Stimulated activated CD4-positive, alpha-beta T cell treated with anti-CD3 and anti-CD28 coated beads, TNF-alpha, amount 100 ng/mL, for 24 hours (primary cell): ENCODE data around the gene NFATC1.

Experiments used
- DNase-seq, 3 experiments: peaks; one replicate each; pipeline ENCODE4 v3.0.0-alpha.2; 2020; ENCODE audit warnings: low read depth in 3 of 3

Gene NFATC1

DNA sequence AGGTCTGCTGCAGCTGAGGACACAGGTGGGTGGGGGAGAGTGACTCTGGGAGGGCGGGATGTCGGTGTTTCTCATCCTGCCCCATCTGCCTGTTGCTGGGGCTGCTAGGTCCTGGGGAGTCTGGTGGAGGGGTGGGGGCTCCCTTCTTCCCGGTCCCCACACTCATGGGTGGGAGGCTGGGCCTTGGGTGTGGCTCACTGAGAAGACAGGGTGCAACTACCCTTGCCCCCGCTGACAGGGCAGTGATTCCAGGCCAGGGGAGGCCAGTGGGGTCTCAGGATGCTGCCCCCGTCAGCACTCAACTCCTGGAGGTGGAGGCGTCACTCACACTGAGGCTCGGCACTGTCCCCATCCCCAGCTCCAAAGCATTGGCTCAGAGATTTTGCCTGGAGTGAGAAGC lies 7.7 kb upstream of the NFATC1 start:
- no peak for DNase-seq

DNA sequence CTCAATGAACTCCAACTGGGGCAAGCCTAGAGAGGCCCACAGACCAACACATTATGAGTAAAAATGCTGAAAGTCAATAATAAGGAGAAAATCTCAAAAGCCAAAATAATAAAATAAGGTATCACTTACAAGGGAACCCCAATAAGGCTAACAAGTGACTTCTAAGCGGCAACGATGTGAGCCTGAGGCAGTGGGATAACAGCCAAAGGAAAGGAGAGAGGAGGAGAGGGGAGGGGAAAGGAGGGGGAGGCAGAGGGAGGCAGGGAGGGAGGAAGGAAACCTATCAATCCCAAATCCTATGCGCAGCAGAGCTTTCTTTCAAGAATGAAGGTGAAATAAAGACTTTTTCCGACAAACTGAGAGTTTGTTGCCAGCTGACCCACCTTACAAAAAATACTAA lies 6.0 kb upstream of the NFATC1 start:
- DNase-seq = no peak

DNA sequence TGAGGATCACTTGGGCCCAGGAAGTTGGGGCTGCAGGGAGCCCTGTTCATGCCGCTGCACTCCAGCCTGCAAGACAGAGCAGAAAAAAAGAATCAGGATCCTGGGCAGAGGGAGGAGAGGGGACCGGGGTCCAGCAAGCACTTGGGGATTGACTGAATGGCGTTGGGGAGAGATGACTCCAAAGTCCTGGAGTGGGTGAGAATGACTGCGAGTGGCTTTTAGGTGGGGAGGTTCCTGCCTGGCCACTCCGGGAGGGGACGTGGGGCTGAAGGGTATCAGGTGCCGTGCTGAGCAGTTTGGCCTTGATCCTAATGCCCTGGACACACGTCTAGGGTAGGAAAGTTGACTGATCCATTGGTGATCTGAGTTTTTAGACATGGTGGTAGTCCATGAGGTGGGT lies 3.5 kb upstream of the NFATC1 start:
- DNase-seq = no peak

DNA sequence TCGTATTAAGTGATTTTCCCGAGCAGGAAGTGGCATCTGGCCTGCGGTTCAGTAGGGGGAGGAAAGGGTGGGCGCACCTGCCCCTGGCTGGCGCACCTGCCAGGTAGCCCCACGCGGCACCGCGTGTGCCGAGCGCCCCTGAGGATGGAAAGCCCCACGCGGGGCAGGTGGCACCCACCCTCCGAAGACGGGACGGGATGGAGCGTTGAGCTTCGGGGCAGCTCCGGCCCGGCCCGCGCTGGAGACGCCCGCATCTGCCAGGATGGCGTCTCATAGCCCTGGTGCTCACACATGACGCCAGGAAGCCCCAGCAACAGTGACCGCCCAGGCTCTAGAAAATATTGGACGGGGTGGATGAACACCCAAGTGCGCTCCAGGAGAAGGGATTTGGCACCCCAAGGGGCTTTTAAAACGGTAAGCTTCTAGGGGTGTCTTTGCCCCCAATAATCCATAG lies 2.5 kb upstream of the NFATC1 start:
- no peak for DNase-seq

DNA sequence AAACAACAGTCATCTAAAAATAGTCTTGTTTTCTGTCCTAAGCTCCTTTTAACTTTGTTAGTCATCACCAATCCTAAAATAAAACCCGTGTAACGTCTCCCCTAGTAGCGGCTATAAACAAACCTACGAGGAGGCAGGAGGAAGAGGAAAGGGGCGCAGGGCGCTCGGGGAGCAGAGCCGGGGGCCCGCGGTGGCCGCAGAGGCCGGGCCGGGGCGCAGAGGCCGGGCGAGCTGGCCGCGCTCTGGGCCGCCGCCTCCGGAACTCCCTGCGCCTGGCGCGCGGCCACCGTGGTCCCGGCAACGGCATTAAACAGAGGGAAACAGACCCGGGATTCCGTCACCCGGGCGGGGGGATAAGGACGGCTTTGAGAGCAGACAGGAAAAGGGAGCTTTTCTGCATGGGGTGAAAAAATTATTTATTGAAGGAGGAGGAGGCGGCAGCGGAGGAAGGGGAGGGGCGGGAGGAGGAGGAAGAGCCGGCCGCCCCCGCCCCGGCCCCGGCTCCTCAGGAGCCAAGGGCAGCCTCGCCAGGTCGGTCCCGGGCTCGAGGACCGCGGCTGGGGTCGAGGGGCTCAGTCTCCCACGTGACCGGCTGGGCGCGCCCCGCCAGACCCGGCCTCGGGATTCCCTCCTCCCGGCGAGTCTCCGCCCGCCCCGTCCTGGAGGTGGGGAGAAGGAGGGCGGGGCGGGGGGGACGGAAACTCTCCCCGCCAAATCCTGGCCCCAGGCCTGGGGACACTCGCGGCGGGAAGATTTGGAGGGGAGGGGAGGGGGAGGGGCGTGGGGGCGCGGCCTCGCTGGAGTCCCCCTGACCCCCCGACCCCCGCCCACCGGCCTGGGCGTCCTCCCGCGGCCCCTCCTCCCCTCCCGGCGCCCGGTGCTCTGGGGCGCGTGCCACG lies 1.8 kb upstream of the NFATC1 start:
- no peak for DNase-seq

DNA sequence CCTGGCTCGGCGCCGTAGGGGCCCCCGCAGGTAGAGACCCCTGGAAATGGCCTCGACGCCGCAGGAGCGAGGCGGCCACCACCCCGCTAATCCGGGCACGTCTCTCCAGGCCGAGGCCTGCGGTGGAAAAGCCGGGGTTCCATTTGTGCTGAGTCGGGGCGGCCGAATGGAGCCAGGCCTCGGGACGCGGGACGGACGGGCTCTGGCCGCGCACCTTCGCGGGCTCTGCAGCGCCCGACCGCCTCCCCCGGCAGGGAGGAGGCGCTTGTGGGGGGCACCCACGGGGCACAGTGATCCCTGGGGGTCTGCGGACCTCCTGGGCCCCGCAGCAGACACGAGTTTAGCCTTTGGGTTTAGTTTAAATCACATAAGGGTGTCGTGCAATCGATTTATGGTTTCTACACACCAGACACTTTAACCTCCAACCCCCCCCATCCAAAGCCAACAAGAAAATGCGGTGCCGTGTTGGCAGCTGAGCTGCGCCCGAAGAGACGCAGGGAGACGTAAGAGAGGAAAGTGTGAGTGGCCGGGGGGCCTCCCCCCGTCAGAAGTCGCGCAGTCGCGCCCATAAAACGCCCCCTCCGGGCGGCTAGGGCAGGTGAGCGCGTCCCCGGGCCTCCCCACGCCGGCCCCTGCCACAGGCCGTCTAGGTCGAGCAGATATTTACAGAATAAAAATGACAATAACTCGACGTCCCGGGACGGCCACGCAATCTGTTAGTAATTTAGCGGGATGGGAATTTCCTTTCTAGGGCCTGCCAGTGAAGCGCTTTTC lies 1.0 kb upstream of the NFATC1 start:
- peak; percentile 68 to 83 (median 68) for DNase-seq

DNA sequence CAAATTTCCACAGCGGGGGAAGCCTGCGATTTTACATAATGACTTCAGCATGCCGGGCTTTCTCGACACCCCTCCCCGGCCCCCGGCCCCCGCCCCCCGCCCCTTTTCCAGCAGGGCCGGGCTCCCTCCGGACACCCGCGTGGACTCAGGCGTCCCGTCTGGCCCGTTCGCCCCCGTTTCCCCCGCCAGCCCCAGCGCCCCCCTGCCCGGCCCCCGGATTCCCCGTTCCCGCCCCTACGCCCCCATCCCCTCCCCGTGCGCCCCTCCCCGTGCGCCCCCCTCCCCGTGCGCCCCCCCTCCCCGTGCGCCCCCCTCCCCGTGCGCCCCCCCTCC lies 456 bp upstream of the NFATC1 start:
- no peak for DNase-seq

DNA sequence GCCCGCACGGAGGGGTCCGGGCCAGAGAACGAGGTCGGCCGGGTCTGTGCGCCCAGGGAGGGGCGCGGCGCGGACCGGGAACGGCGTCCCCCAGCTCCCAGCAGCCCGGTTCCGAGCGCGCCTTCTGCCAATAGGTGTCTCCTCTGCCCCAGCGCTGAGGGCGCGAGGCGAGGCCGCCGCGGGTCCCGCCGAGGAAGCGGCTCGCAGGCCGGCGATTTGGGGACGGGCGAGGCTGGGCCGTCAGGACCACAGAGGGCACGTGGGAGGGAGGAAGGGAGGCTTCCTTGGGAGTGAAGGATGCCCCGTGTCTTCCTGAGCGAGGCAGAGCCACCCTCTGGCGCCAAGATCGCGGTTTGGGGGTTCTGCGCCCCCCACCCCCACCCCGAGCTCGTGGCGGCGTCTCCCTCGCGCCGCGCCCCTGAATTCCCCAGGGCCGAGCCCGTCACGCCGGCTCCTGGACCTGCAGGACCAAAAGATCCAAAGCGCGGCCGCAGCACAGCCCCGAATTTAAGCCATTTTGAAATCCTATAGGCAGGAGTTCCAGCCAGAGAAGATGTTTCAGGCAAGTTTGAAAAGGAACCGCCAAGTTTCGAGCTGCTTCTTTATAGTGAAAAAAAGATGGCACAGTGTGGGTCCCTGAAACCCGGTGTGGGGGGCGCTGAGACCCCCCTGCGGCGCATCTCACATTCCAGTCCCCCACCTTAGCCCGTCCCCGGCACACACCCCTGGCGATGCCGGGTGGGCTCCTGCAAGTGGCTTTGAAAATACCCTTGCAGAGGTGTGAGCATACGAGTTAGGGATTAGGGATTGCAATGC lies 909 bp downstream of the NFATC1 start:
- no peak for DNase-seq

DNA sequence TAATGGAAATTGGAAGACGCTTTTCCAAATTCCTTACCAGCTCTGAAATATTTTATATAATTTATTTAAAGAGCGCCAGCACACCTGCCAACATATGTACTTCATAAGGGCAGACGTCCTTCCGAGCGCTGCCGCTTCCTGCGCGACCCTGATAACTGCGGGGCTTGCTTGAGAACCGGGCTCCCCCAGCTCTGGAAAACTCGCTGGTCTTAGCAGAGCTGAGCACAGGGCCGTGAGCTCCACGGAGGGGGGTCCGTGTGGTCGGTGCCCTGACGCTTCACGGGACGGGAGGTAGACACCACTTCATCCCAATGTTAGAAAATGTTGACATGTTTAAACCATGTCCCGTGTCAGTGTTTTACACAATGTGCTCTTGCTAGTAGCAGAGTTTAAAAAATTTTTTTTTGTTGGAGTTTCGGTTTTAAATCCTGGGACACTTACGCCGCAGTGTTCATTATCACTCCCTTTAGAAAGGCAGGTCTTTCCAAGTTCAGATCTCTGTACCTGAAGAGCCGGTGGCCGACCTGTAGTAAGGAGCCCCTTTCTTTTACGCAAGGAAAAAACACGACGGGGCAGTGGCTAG lies 1.6 kb downstream of the NFATC1 start:
- DNase-seq = no peak

DNA sequence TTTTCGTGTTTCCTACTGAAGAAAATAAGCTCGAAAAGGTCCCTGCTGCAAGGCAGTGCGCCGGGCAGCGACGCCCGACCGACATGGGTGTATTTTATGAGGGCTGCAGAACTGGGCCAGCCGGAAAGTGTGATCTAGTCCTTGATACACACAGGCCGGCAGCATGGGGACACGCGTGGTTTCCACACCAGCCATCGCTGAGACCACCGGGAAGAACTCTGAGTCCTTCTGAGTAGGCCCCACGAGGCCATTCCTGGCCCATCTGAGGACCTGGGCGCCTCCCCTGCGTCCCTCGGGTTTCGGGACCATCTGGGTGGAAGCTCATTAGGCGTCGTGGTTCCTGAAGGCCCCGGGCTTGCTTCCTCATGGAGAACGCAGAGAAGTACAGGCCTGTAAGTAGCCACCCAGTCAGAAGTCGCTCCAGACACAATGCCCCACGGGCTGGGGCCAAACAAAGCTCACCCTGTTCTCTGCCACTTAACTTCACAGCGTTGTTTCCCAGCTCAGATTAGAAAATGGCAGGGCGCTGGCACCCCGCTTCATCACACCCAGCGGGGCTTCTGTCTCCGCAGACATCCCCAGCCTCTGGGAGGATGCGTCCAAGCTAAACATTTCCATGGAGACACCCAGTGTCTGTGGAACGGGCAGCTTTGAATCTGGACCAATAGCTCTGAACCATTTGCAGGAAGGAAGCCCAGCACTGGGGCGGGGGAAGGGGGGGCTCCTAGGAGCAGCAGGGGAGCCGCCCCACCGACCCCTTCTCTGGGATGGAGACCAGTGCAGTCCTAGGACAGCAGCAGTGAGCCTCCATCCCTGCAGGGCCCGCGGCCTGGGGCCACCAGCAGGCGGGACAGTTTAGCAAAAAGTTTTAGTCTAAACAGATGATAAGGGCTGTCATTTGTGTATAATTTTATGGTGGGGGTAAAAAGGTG lies 2.4 kb downstream of the NFATC1 start:
- no peak for DNase-seq

DNA sequence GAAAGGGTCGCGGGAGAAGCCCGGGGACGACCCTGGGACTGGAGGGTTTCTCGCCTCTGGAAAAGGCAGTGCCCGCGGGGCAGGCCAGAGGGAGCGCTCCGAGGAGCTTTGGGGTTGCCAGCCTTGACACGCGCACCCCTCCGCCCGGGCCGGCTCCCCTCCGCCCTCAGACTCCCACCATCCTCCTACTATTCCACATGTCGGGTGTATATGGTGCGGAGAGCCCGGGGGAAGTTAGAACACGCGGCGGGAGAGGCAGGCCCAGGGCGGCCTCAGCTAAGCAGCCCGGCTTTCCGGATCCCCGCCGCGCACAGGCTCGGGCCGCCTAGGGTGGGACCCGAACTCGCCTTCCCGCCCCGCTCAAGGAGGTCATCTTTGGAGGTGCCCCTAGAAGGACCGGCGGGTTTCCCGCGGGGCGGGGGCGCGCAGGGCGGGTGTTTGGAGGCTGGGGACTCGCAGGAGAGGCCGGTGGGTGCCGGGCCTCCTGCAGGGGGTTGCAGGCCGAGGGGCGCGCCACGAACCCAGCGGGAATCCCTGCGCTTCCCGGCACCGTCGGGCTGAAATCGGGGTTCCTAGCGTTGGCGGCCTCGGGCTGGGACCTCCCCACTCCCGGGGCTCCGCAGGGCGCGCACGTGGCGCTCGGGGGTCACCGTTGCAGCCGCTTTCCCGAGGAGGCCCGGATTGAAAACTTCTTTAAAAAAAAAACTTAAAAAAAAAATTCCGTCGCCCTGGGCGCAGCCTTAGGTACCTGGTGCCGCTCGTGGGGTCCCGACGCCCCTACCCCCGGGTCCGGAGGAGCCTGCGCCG lies 3.7 kb downstream of the NFATC1 start:
- DNase-seq = no peak

DNA sequence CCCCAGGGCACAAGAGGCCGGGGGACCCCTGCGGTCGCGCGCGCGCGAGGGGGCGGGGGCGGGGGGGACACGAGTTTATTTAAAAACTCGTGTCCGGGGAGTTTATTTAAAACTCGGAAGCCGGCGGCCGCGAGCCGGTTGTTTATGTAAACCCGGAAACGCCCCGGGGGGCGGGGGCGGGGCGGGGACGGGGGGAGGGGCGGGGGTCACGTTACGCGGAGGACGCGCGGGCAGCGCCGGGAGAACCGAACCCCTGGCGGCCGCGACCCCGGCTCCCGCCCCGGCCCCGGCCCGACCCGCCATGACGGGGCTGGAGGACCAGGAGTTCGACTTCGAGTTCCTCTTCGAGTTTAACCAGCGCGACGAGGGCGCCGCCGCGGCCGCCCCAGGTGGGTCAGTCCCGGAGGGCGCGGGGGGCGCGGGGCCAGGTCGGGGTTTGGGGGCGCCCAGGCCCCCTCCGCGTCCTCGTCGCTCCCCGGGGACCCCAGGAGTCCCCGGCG lies 4.4 kb downstream of the NFATC1 start:
- DNase-seq = peak in 1 of 3 experiments; percentile 68

DNA sequence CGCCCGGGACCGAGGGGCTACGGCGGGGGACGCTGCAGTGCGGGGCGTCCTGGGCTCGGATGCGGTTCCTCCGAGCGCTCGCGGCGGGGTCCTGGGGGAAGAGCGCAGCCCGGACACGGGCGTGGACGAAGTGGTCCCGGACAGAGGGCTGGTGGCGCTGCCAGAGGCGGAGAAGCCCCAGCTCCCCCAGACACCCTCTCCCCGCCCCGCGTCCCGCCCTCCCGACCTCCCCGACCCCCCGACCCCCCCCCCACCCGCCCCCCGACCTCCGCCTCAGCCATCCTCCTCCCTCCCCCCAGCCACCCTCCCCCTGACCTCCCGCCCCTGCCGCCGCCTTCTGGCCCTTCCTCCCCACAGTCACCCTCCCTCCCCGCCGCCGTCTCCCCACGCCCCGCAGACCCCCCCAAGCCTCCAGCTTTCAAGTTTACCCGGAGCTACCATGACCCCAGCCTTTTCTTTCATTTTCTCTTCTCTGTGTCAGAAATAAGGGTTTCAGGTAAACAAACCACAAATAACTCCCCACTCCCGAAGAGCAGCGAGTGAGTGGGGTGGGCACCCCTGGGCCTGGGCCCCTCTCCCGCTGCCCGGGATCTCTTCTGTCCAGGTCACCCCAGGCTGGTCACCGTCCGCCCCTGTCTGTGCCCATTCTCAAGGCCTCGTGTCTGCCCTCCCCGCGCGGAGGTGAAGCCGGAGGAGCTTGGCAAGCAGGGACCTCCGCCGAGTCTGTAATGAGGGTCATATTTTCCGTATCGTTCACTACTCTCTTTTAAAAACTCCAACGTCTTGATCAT lies 5.1 kb downstream of the NFATC1 start:
- DNase-seq = peak in 1 of 3 experiments; percentile 59

DNA sequence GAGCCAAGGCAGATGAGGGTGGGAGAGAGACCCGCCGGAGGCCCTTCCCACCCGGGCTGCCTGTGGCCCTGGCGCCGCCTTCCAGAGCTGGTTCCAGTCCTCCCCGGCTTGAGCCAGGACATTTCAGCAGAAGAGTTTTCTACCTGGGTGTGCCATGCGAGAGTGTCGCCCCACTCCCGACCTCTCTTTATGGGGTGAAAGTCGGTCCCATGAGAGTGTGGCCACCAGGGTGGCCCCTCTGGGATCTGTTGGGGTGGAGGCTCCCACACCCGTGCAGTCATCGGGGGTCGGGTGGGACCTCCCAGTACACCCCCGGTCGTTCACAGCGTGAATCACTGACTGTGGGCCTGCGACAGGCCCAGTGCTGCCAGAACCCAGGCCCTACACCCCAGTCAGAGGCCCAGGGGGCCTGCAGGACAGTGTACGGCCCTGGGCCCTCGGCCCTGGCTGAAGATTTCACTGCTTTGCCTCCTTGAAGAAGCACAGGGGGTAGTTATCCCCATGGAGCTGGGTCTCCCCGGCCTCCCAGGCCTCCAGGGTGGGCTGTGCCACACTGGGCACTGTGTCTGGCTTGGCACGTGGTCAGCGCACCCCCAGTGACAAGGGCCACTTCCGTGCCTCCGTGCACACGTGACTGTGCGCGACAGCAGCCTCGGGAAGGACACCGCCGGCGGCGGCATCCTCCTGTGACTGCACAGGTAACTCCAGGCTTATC lies 5.9 kb downstream of the NFATC1 start:
- DNase-seq = no peak

DNA sequence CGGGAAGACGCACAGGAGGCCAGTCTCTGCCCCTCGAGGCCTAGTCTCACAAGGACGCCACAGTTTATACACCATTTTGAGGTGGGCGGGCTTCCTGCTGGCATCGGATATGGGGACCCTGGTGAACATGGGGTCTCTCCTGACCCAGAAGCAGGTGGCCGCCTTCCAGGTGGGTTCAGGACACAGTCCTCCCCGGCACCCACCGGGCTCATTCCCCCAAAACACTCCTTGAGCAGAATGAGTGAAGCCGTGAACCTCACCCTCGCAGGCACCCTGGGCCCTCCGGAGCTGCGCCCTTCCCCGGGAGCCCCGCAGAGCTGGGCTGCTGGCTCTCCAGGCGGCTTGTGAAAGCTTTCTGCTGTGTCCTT lies 6.5 kb downstream of the NFATC1 start:
- no peak for DNase-seq

DNA sequence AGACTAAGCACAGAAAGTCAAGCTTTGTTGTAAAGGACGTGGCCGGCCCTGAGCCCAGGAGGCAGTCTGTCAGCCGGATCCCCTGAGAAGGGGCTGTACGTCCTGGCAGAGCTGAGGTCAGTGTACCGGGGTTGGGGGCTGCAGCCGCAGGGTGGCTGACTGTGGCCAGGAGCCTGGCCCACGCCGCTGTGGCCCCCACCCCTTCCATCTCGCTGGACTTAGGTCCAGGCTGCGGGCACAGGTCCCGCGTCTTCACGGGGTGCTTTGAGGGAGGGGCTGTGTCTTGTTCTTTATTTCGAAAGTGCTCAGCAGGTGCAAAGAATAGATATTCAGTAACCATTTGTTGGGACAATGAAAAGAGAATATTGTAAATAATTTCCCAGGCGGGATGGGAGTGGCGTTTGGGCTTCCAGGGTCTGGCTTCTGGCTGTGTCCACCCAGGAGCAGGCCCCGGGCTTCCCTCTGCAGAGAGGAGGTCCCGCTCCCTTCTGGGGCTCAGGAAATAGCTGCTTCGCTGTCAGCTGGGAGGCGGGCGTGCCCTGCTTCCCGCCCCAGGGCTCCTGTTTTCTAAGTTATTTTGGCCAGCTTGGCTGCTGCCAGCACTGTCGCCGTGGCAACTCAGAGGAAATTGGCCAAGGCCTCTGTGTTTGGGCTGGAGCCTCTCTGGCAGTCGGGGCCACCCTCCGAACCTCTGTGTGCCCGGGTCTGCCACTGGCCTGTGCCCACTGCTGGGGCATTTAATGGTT lies 7.4 kb downstream of the NFATC1 start:
- DNase-seq = no peak

DNA sequence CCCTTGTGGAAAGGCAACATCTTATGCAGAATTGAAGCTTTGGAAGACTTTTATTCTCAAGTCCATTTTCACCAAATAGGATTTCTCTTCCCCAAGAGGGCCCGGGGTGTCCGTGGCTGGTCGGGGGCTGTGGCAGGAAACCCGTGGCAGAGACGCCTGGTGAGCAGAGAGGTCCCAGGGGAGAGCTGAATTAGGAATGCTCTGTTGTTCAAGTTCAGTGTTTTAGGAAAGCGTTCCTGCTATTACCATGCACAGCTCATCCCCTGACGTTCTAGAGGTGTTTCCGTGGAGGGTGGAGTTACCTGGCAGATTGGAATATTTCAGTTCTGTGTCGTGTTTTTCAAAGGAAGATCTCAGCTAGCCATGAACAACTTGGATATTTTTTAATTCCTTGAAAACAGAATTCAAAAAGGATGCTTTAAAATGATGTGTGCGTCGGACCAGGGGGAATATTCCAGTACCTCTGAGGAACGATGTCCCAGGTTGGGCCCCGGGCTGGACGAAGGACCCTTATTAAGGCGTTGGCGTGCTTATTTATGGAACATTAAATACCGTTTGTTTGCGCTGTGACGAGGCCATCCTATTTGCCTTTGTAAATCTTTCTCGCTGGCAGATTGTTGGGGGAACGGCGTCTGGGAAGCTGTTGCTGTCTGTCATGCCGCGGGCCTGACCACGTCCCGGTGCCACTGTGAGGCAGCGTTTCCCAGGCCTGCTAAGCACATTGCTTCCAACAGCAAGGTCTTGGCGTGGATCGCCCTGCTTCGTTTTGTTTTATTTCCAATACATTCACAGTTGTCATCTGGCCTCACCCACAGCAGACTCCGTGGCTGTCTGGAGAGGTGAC lies 8.2 kb downstream of the NFATC1 start:
- no peak for DNase-seq
